ENCODE results near the gene DENND5A.

- TF ChIP-seq POLR2AphosphoS5 (IDR thresholded peaks at IDR 0.05; ENCODE audit: borderline replicate concordance, low read depth, low read length) (no peak), EZH2 (IDR thresholded peaks at IDR 0.05) (no peak)
Measured at GRCh38 chr11:9214765-9215164, 50.4 kb downstream of the DENND5A start.

Measured in SK-N-MC (cell line).